ENCODE data around the gene NLGN3.
A peak's percentile ranks its signal among the peaks of the same experiment; 100 is the strongest.

NLGN3 gene

GRCh38 chrX:71170660-71171059, 26.0 kb downstream of the NLGN3 start:
- no peak overlapping the region for H3K27ac ChIP-seq
- no peak overlapping the region for H3K9ac ChIP-seq
- no peak overlapping the region for H3K4me3 ChIP-seq (ENCODE audit: low read depth, low read length)
- no peaks in the 10 kb centered on the region for H3K9me3 ChIP-seq (ENCODE audit: control insufficient read depth, low read length)
- TF ChIP-seq CTCF (IDR thresholded peaks at IDR 0.05): no peak
- H3K36me3 ChIP-seq (ENCODE audit: control insufficient read depth, insufficient read depth, low read length): no peaks in the 10 kb centered on the region
- no peaks in the 10 kb centered on the region for H3K79me2 ChIP-seq
- peaks cover 3% of the 10 kb centered on the region for H3K4me1 ChIP-seq
- H3K4me2 ChIP-seq (ENCODE audit: low read length): no peak overlapping the region
- no peaks in the 10 kb centered on the region for H3K27me3 ChIP-seq (ENCODE audit: control insufficient read depth, insufficient read depth, low read length)
- no peak overlapping the region for H2AFZ ChIP-seq

GRCh38 chrX:71171110-71171801, 26.6 kb downstream of the NLGN3 start:
- Histone ChIP-seq H3K79me2 (no peaks in the 10 kb centered on the region), H3K4me3 (ENCODE audit: low read depth, low read length) (no peak overlapping the region), H3K27ac (no peak overlapping the region), H3K27me3 (ENCODE audit: control insufficient read depth, insufficient read depth, low read length) (no peaks in the 10 kb centered on the region), H2AFZ (peak overlapping the region; percentile 81), H3K36me3 (ENCODE audit: control insufficient read depth, insufficient read depth, low read length) (no peaks in the 10 kb centered on the region), H3K4me2 (ENCODE audit: low read length) (no peak overlapping the region), H3K9me3 (ENCODE audit: control insufficient read depth, low read length) (no peaks in the 10 kb centered on the region), H3K9ac (no peak overlapping the region), H3K4me1 (peaks cover 3% of the 10 kb centered on the region)
- TF ChIP-seq CTCF (IDR thresholded peaks at IDR 0.05): no peak

GRCh38 chrX:71173440-71173839, 28.8 kb downstream of the NLGN3 start:
- no peak overlapping the region for H3K4me3 ChIP-seq (ENCODE audit: low read depth, low read length)
- H3K4me1 ChIP-seq: peaks cover 19% of the 10 kb centered on the region
- H3K27me3 ChIP-seq (ENCODE audit: control insufficient read depth, insufficient read depth, low read length): no peaks in the 10 kb centered on the region
- no peak overlapping the region for H2AFZ ChIP-seq
- H3K36me3 ChIP-seq (ENCODE audit: control insufficient read depth, insufficient read depth, low read length): no peaks in the 10 kb centered on the region
- no peaks in the 10 kb centered on the region for H3K9me3 ChIP-seq (ENCODE audit: control insufficient read depth, low read length)
- H3K27ac ChIP-seq: no peak overlapping the region
- no peaks in the 10 kb centered on the region for H3K79me2 ChIP-seq
- H3K9ac ChIP-seq: no peak overlapping the region
- no peak for TF ChIP-seq CTCF (IDR thresholded peaks at IDR 0.05)
- no peak overlapping the region for H3K4me2 ChIP-seq (ENCODE audit: low read length)

GRCh38 chrX:71174795-71175194, 30.2 kb downstream of the NLGN3 start:
- H3K36me3 ChIP-seq (ENCODE audit: control insufficient read depth, insufficient read depth, low read length): no peaks in the 10 kb centered on the region
- H3K9ac ChIP-seq: no peak overlapping the region
- no peak overlapping the region for H3K4me3 ChIP-seq (ENCODE audit: low read depth, low read length)
- H3K79me2 ChIP-seq: no peaks in the 10 kb centered on the region
- H3K4me1 ChIP-seq: peaks cover 20% of the 10 kb centered on the region
- no peak overlapping the region for H2AFZ ChIP-seq
- no peak for TF ChIP-seq CTCF (IDR thresholded peaks at IDR 0.05)
- H3K27ac ChIP-seq: no peak overlapping the region
- H3K27me3 ChIP-seq (ENCODE audit: control insufficient read depth, insufficient read depth, low read length): no peaks in the 10 kb centered on the region
- no peaks in the 10 kb centered on the region for H3K9me3 ChIP-seq (ENCODE audit: control insufficient read depth, low read length)
- H3K4me2 ChIP-seq (ENCODE audit: low read length): no peak overlapping the region

- Histone ChIP-seq H3K9me3 (ENCODE audit: control insufficient read depth, low read length) (no peaks in the 10 kb centered on the region), H3K36me3 (ENCODE audit: control insufficient read depth, insufficient read depth, low read length) (no peaks in the 10 kb centered on the region), H3K4me2 (ENCODE audit: low read length) (no peak overlapping the region), H3K27me3 (ENCODE audit: control insufficient read depth, insufficient read depth, low read length) (no peaks in the 10 kb centered on the region), H3K4me3 (ENCODE audit: low read depth, low read length) (no peak overlapping the region), H3K9ac (no peak overlapping the region), H3K79me2 (no peaks in the 10 kb centered on the region), H3K4me1 (peaks cover 20% of the 10 kb centered on the region), H2AFZ (no peak overlapping the region), H3K27ac (peak overlapping the region; percentile 47)
- no peak for TF ChIP-seq CTCF (IDR thresholded peaks at IDR 0.05)
These were observed 30.9 kb downstream of the NLGN3 start for GRCh38 chrX:71175531-71175930.

Data from parathyroid adenoma (tissue), 2 donors.